AG10803 (cell line): ENCODE measurements around the gene ERN1.

ENCODE experiments used
- DNase-seq: peaks from one replicate; pipeline ENCODE4 v3.0.0; 2010; ENCODE audit warnings: low read depth
- H3K4me3 ChIP-seq: 2 replicates; pipeline ENCODE4 v1.5.1; 2011; ENCODE audit warnings: mild to moderate bottlenecking, low read length, control low read depth
- TF ChIP-seq, protein P1 (sequence below): conservative IDR thresholded peaks from 2 replicates; pipeline ENCODE4 v1.5.1; 2011; ENCODE audit warnings: mild to moderate bottlenecking, low read length, control low read depth, inconsistent platforms

Gene ERN1

DNA sequence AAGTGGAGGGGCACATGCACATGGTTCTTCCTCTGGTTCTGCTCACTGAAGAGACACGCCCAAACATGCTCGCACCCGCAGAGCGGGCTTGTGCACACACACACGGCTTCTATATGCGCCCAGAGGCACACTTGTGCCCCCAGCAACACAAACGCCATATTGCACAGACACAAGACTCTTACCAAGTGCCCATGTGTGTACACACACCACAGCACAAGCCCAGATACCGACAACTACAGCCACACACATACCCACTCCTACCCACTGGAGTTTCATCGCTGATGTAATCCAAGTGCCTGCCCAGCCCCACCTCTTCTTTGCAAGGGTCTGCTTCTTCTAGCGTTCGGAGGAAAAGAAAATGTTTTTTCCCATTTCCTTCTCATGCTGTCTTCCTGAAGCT, 138.3 kb downstream of the ERN1 start:
- no peak overlapping the region for H3K4me3 ChIP-seq
- TF ChIP-seq, protein P1, sequence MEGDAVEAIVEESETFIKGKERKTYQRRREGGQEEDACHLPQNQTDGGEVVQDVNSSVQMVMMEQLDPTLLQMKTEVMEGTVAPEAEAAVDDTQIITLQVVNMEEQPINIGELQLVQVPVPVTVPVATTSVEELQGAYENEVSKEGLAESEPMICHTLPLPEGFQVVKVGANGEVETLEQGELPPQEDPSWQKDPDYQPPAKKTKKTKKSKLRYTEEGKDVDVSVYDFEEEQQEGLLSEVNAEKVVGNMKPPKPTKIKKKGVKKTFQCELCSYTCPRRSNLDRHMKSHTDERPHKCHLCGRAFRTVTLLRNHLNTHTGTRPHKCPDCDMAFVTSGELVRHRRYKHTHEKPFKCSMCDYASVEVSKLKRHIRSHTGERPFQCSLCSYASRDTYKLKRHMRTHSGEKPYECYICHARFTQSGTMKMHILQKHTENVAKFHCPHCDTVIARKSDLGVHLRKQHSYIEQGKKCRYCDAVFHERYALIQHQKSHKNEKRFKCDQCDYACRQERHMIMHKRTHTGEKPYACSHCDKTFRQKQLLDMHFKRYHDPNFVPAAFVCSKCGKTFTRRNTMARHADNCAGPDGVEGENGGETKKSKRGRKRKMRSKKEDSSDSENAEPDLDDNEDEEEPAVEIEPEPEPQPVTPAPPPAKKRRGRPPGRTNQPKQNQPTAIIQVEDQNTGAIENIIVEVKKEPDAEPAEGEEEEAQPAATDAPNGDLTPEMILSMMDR, result no peak
- DNase-seq, result no peak

DNA sequence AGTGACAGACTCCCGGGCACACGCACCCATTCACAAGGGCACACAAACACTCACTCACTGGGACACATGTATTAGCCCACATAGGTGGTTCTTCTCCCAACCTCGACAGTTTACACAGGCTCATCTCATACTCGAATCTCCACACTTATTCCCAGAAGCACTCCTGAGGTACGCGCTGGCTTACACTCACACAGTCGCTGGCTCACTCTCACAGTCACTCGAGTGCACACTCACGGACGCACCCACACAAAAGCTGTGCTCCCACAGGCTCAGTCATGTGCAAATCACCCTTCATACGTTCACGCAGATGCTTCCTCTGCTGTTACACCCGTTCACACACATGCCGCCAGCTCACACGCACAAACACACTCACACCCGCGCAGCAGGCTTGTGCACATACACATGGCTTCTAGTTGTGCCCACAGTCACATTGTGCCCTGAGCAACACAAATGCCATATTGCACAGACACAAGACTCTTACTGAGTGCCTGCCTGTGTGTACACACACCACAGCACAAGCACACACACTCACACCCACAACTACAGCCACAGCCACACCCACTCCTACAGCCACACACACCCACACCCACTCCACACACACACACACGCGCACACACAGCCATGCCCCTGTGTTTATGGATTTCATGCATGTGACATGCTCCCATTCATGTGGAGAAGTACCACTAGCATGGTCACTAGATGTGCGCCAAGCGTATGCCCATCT, 140.2 kb downstream of the ERN1 start:
- TF ChIP-seq, protein P1, result no peak
- DNase-seq, result no peak
- H3K4me3 ChIP-seq, result no peak overlapping the region
